ENCODE results near the gene CIBAR2. TPM values are rescaled to one million over a fixed set of nuclear protein-coding genes. Genes with fewer than 3 reads are reported as not detected.
A peak's percentile ranks its signal among the peaks of the same experiment; 100 is the strongest.

The CIBAR2 gene
- total RNA-seq, 2 experiments from 2014 or later = not detected

GRCh38 chr16:85087899-85088569, 24.2 kb downstream of the CIBAR2 start:
- CTCF ChIA-PET = interaction anchor here (0.9 to 1.9 kb wide), 3 partner anchors 8 to 60 kb away, joined by 3 to 14 read pairs (median 9); partner anchors contain the start of gene KIAA0513
- H3K4me1 Mint-ChIP-seq = peaks cover 27% of the 10 kb centered on the region

GRCh38 chr16:85086347-85087291, 25.7 kb downstream of the CIBAR2 start:
- POLR2A ChIA-PET = no interaction called here
- Mint-ChIP-seq H3K4me1 (peaks cover 30% of the 10 kb centered on the region), H3K36me3 (ENCODE audit: low read depth) (no peaks in the 10 kb centered on the region), H3K27ac (peak overlapping the region; percentile 62), H3K27me3 (no peaks in the 10 kb centered on the region), H3K4me3 (no peak overlapping the region), H3K9me3 (no peaks in the 10 kb centered on the region)
- peak; percentile 82 for DNase-seq
- CTCF ChIA-PET = interaction anchor here (0.6 to 1.9 kb wide), 18 partner anchors 9 to 441 kb away, joined by 3 to 14 read pairs (median 3); partner anchors contain the start of gene KIAA0513

More at GRCh38 chr16:85087899-85088569, 24.2 kb downstream of the CIBAR2 start:
- Mint-ChIP-seq H3K9me3 (no peaks in the 10 kb centered on the region), H3K4me3 (no peak overlapping the region), H3K27me3 (no peaks in the 10 kb centered on the region), H3K36me3 (ENCODE audit: low read depth) (no peaks in the 10 kb centered on the region), H3K27ac (no peak overlapping the region)
- POLR2A ChIA-PET = no interaction called here
- no peak for DNase-seq

GRCh38 chr16:85085721-85086120, 26.6 kb downstream of the CIBAR2 start:
- ChIA-PET POLR2A (no interaction called here), CTCF (interaction anchor here (1.3 to 1.9 kb wide), 3 partner anchors 29 to 58 kb away, joined by 3 to 14 read pairs (median 3); partner anchors contain the start of gene KIAA0513)
- H3K27me3 Mint-ChIP-seq = no peaks in the 10 kb centered on the region
- peaks cover 22% of the 10 kb centered on the region for H3K4me1 Mint-ChIP-seq
- H3K27ac Mint-ChIP-seq = no peak overlapping the region
- H3K36me3 Mint-ChIP-seq (ENCODE audit: low read depth) = no peaks in the 10 kb centered on the region
- H3K9me3 Mint-ChIP-seq = no peaks in the 10 kb centered on the region
- DNase-seq = no peak
- H3K4me3 Mint-ChIP-seq = no peak overlapping the region

GRCh38 chr16:85084841-85085510, 27.3 kb downstream of the CIBAR2 start:
- no peak overlapping the region for H3K4me3 Mint-ChIP-seq
- no peak overlapping the region for H3K27ac Mint-ChIP-seq
- peaks cover 14% of the 10 kb centered on the region for H3K4me1 Mint-ChIP-seq
- no peak for DNase-seq
- H3K27me3 Mint-ChIP-seq = no peaks in the 10 kb centered on the region
- ChIA-PET POLR2A (no interaction called here), CTCF (interaction anchor here (1.1 to 1.5 kb wide), 2 partner anchors 58 to 75 kb away, joined by 3 read pairs; partner anchors contain the start of gene KIAA0513)
- no peaks in the 10 kb centered on the region for H3K36me3 Mint-ChIP-seq (ENCODE audit: low read depth)
- H3K9me3 Mint-ChIP-seq = no peaks in the 10 kb centered on the region

- peaks cover 12% of the 10 kb centered on the region for H3K4me1 Mint-ChIP-seq
- H3K27me3 Mint-ChIP-seq = no peaks in the 10 kb centered on the region
- no peak overlapping the region for H3K4me3 Mint-ChIP-seq
- no peak overlapping the region for H3K27ac Mint-ChIP-seq
- DNase-seq = no peak
- CTCF ChIA-PET = interaction anchor here (0.7 to 1.0 kb wide), 2 partner anchors 27 to 93 kb away, joined by 3 to 7 read pairs; no protein-coding TSS in a partner anchor
- POLR2A ChIA-PET = no interaction called here
- H3K36me3 Mint-ChIP-seq (ENCODE audit: low read depth) = no peaks in the 10 kb centered on the region
- no peaks in the 10 kb centered on the region for H3K9me3 Mint-ChIP-seq
Observed at GRCh38 chr16:85083051-85083639, 29.1 kb downstream of the CIBAR2 start.

- no peak for DNase-seq
- ChIA-PET CTCF (no interaction called here), POLR2A (no interaction called here)
- Mint-ChIP-seq H3K36me3 (ENCODE audit: low read depth) (no peaks in the 10 kb centered on the region), H3K27ac (no peak overlapping the region), H3K9me3 (no peaks in the 10 kb centered on the region), H3K27me3 (no peaks in the 10 kb centered on the region), H3K4me3 (no peak overlapping the region), H3K4me1 (peaks cover 17% of the 10 kb centered on the region)
Observed at GRCh38 chr16:85082173-85083050, 29.9 kb downstream of the CIBAR2 start.

- peaks cover 15% of the 10 kb centered on the region for H3K4me1 Mint-ChIP-seq
- H3K27ac Mint-ChIP-seq = no peak overlapping the region
- H3K9me3 Mint-ChIP-seq = no peaks in the 10 kb centered on the region
- POLR2A ChIA-PET = no interaction called here
- no peaks in the 10 kb centered on the region for H3K36me3 Mint-ChIP-seq (ENCODE audit: low read depth)
- CTCF ChIA-PET = no interaction called here
- no peaks in the 10 kb centered on the region for H3K27me3 Mint-ChIP-seq
- no peak overlapping the region for H3K4me3 Mint-ChIP-seq
- DNase-seq = no peak
Observed at GRCh38 chr16:85081765-85082164, 30.5 kb downstream of the CIBAR2 start.

- no peak for DNase-seq
- H3K27ac Mint-ChIP-seq = peak overlapping the region; percentile 19
- ChIA-PET CTCF (no interaction called here), POLR2A (no interaction called here)
- H3K36me3 Mint-ChIP-seq (ENCODE audit: low read depth) = no peaks in the 10 kb centered on the region
- H3K4me1 Mint-ChIP-seq = peaks cover 10% of the 10 kb centered on the region
- no peaks in the 10 kb centered on the region for H3K9me3 Mint-ChIP-seq
- H3K27me3 Mint-ChIP-seq = no peaks in the 10 kb centered on the region
- H3K4me3 Mint-ChIP-seq = no peak overlapping the region
Observed at GRCh38 chr16:85081038-85081437, 31.2 kb downstream of the CIBAR2 start.

- no peaks in the 10 kb centered on the region for H3K36me3 Mint-ChIP-seq (ENCODE audit: low read depth)
- H3K9me3 Mint-ChIP-seq = no peaks in the 10 kb centered on the region
- CTCF ChIA-PET = interaction anchor here (0.6 kb wide), 1 partner anchor 1700 kb away, joined by 3 read pairs; no protein-coding TSS in a partner anchor
- H3K27me3 Mint-ChIP-seq = no peaks in the 10 kb centered on the region
- no peak for DNase-seq
- POLR2A ChIA-PET = no interaction called here
- H3K4me1 Mint-ChIP-seq = peaks cover 10% of the 10 kb centered on the region
- H3K4me3 Mint-ChIP-seq = no peak overlapping the region
- H3K27ac Mint-ChIP-seq = no peak overlapping the region
Observed at GRCh38 chr16:85079785-85080570, 32.3 kb downstream of the CIBAR2 start.

- CTCF ChIA-PET = no interaction called here
- Mint-ChIP-seq H3K4me1 (peaks cover 10% of the 10 kb centered on the region), H3K27me3 (no peaks in the 10 kb centered on the region), H3K27ac (no peak overlapping the region), H3K4me3 (no peak overlapping the region), H3K9me3 (no peaks in the 10 kb centered on the region), H3K36me3 (ENCODE audit: low read depth) (peaks cover 2% of the 10 kb centered on the region)
- POLR2A ChIA-PET = no interaction called here
- DNase-seq = no peak
Observed at GRCh38 chr16:85078952-85079351, 33.3 kb downstream of the CIBAR2 start.

- Mint-ChIP-seq H3K4me1 (peaks cover 10% of the 10 kb centered on the region), H3K27ac (no peak overlapping the region), H3K27me3 (no peaks in the 10 kb centered on the region), H3K36me3 (ENCODE audit: low read depth) (peaks cover 2% of the 10 kb centered on the region), H3K9me3 (no peaks in the 10 kb centered on the region), H3K4me3 (no peak overlapping the region)
- ChIA-PET POLR2A (no interaction called here), CTCF (no interaction called here)
- no peak for DNase-seq
Observed at GRCh38 chr16:85078226-85078625, 34.0 kb downstream of the CIBAR2 start.
